CD14-positive monocyte (primary cell): ENCODE data around the gene RSPH1. TPM values are rescaled to one million over a fixed set of nuclear protein-coding genes. Genes with fewer than 3 reads are reported as not detected.

ENCODE experiments used
- DNase-seq, 3 donors: peaks; one replicate each; pipeline ENCODE4 v3.0.0-alpha.2; 2011 to 2022
- H2AFZ ChIP-seq: 2 replicates; pipeline ENCODE4 v1.6.0; 2012; ENCODE audit warnings: mild to moderate bottlenecking, low read depth, low read length, inconsistent platforms; ENCODE audit not compliant: insufficient read depth, poor library complexity, severe bottlenecking
- H3K27ac ChIP-seq, 2 donors: 1 replicate in 1 of 2; 2 replicates in 1 of 2; pipeline ENCODE4 v1.5.1; 2012 to 2013; ENCODE audit warnings: low read length in 2 of 2, control low read depth in 1 of 2, inconsistent platforms in 1 of 2, low read depth in 1 of 2, mild to moderate bottlenecking in 1 of 2
- H3K27me3 ChIP-seq, 2 donors: one replicate each; pipeline versions ENCODE4 v1.6.0 to v1.6.1; 2011 to 2013; ENCODE audit warnings: low read length in 2 of 2; ENCODE audit not compliant: control insufficient read depth in 2 of 2, insufficient read depth in 2 of 2
- H3K36me3 ChIP-seq, 2 donors: replicated peaks in 1 of 2; 1 replicate in 1 of 2; 2 replicates in 1 of 2; pipeline versions ENCODE4 v1.5.1 to v1.6.1; 2012 to 2013; ENCODE audit warnings: low read length in 2 of 2, control low read depth in 1 of 2, inconsistent platforms in 1 of 2, mild to moderate bottlenecking in 1 of 2; ENCODE audit not compliant: insufficient read depth in 2 of 2, control insufficient read depth in 1 of 2
- H3K4me1 ChIP-seq, 2 donors: 1 replicate in 1 of 2; 2 replicates in 1 of 2; pipeline versions ENCODE4 v1.5.1 to v1.6.1; 2012 to 2013; ENCODE audit warnings: low read length in 2 of 2, control low read depth in 1 of 2, inconsistent platforms in 1 of 2, mild to moderate bottlenecking in 1 of 2, moderate library complexity in 1 of 2; ENCODE audit not compliant: insufficient read depth in 2 of 2, control insufficient read depth in 1 of 2
- H3K4me2 ChIP-seq: replicated peaks from 2 replicates; pipeline ENCODE3; 2012; ENCODE audit warnings: low read length, moderate library complexity, mild to moderate bottlenecking; ENCODE audit not compliant: poor library complexity, severe bottlenecking; ENCODE audit errors: extremely low read depth
- H3K4me3 ChIP-seq, 3 experiments: fragments of 200-600 bp in 1 of 3; sonication (generic) in 1 of 3; replicated peaks in 1 of 3; 1 replicate in 2 of 3; 2 replicates in 1 of 3; pipeline ENCODE4 v1.5.1; 2011 to 2013; ENCODE audit warnings: low read length in 3 of 3, mild to moderate bottlenecking in 3 of 3, control low read depth in 2 of 3, low read depth in 2 of 3, inconsistent platforms in 1 of 3, moderate library complexity in 1 of 3
- H3K79me2 ChIP-seq: 2 replicates; pipeline ENCODE4 v1.6.0; 2012; ENCODE audit warnings: mild to moderate bottlenecking, control low read depth, inconsistent platforms, low read length, moderate library complexity; ENCODE audit not compliant: insufficient read depth
- H3K9ac ChIP-seq: 2 replicates; pipeline ENCODE4 v1.6.0; 2017; ENCODE audit warnings: low read length, mild to moderate bottlenecking; ENCODE audit not compliant: insufficient read depth, poor library complexity, severe bottlenecking
- H3K9me3 ChIP-seq, 2 donors: replicated peaks in 1 of 2; 1 replicate in 1 of 2; 2 replicates in 1 of 2; pipeline versions ENCODE4 v1.5.1 to v1.6.1; 2012 to 2013; ENCODE audit warnings: low read length in 2 of 2, control low read depth in 1 of 2; ENCODE audit not compliant: control insufficient read depth in 1 of 2, insufficient read depth in 1 of 2
- H4K20me1 ChIP-seq: 2 replicates; pipeline ENCODE4 v1.6.0; 2012; ENCODE audit warnings: mild to moderate bottlenecking, low read length, control low read depth, moderate library complexity; ENCODE audit not compliant: insufficient read depth
- H3K27ac Mint-ChIP-seq, 7 donors: one replicate each; pipeline ENCODE4 v1.8.0; 2020; ENCODE audit warnings: mild to moderate bottlenecking in 7 of 7, mixed read lengths in 7 of 7, moderate library complexity in 6 of 7, inconsistent platforms in 2 of 7
- H3K27me3 Mint-ChIP-seq, 3 donors: one replicate each; pipeline ENCODE4 v1.8.0; 2021 to 2022; ENCODE audit warnings: low read depth in 3 of 3, mild to moderate bottlenecking in 3 of 3, mixed read lengths in 3 of 3, moderate library complexity in 3 of 3, inconsistent platforms in 1 of 3
- H3K36me3 Mint-ChIP-seq, 2 donors: one replicate each; pipeline ENCODE4 v1.8.0; 2020; ENCODE audit warnings: mixed read lengths in 2 of 2, inconsistent platforms in 1 of 2, mild to moderate bottlenecking in 1 of 2
- H3K4me1 Mint-ChIP-seq: one replicate; pipeline ENCODE4 v1.8.0; 2020; ENCODE audit warnings: mild to moderate bottlenecking, mixed read lengths
- H3K4me3 Mint-ChIP-seq, 2 donors: one replicate each; pipeline ENCODE4 v1.8.0; 2020; ENCODE audit warnings: mild to moderate bottlenecking in 2 of 2, mixed read lengths in 2 of 2, moderate library complexity in 1 of 2
- H3K9me3 Mint-ChIP-seq, 7 donors: one replicate each; pipeline ENCODE4 v1.8.0; 2020 to 2022; ENCODE audit warnings: mixed read lengths in 7 of 7, mild to moderate bottlenecking in 6 of 7, moderate library complexity in 6 of 7, inconsistent platforms in 2 of 7
- CTCF ChIP-seq: fragments of 200-600 bp; IDR thresholded peaks from one replicate; pipeline ENCODE4 v1.8.0; 2022; ENCODE audit warnings: antibody characterized with exemption, mild to moderate bottlenecking
- WGBS: methylation state at CpG from one replicate; pipeline ENCODE4 v1.1.5; 2013; ENCODE audit warnings: missing lambda C conversion rate; ENCODE audit not compliant: insufficient coverage; 5-methylcytosine and 5-hydroxymethylcytosine counted together
- intact Hi-C, 2 donors: fragments of 100-400 bp; cut with micrococcal nuclease; formaldehyde crosslinking; loops; one replicate each; pipeline versions ENCODE4 v1.15.0 to v1.15.1; 2023
- polyA plus RNA-seq, 3 donors: library from polyadenylated mRNA; depleted of rRNA in 1 of 3; unstranded in 2 of 3; stranded (reverse) in 1 of 3; fragments of 300-500 nt in 2 of 3; fragments of >200 nt in 1 of 3; fragmentation: Illumina TruSeq in 2 of 3; gene quantifications; 1 replicate in 2 of 3; 2 replicates in 1 of 3; pipeline ENCODE4 v1.2.3, GENCODE V29; 2012 to 2021

Gene RSPH1
- polyA plus RNA-seq, 3 donors = 0.03 TPM; not detected in 2

GRCh38 chr21:42447182-42447581 is 48.8 kb downstream of the RSPH1 start:
- Mint-ChIP-seq H3K4me3 (no peak overlapping the region), H3K27me3 (peaks cover 0 to 6% (median 5%) of the 10 kb centered on the region in 3 donors), H3K4me1 (peaks cover 7% of the 10 kb centered on the region), H3K36me3 (no peaks in the 10 kb centered on the region), H3K27ac (no peak overlapping the region), H3K9me3 (peaks cover 0 to 6% (median 0%) of the 10 kb centered on the region in 7 donors)
- Histone ChIP-seq H3K4me3 (no peak overlapping the region), H3K9ac (no peak overlapping the region), H4K20me1 (no peaks in the 10 kb centered on the region), H3K79me2 (no peaks in the 10 kb centered on the region), H3K36me3 (no peaks in the 10 kb centered on the region), H3K27me3 (no peaks in the 10 kb centered on the region), H3K27ac (no peak overlapping the region), H3K9me3 (no peaks in the 10 kb centered on the region), H3K4me2 (no peak overlapping the region), H3K4me1 (peaks cover 6 to 8% of the 10 kb centered on the region in 2 donors), H2AFZ (no peak overlapping the region)
- 91% methylated on average over 12 of the region's 14 CpGs for WGBS
- no peak for TF ChIP-seq CTCF
- no peak for DNase-seq
- intact Hi-C loops = loop anchor here (5.0 to 10.0 kb wide), 5 partner anchors 65 to 302 kb away; no protein-coding TSS in a partner anchor

GRCh38 chr21:42446531-42446930 is 49.5 kb downstream of the RSPH1 start:
- Histone ChIP-seq H3K79me2 (no peaks in the 10 kb centered on the region), H3K27me3 (no peaks in the 10 kb centered on the region), H3K4me1 (peaks cover 6 to 8% of the 10 kb centered on the region in 2 donors), H3K9ac (no peak overlapping the region), H3K4me3 (no peak overlapping the region), H4K20me1 (no peaks in the 10 kb centered on the region), H3K4me2 (no peak overlapping the region), H2AFZ (no peak overlapping the region), H3K27ac (no peak overlapping the region), H3K9me3 (no peaks in the 10 kb centered on the region), H3K36me3 (no peaks in the 10 kb centered on the region)
- Mint-ChIP-seq H3K27me3 (peaks cover 0 to 6% (median 5%) of the 10 kb centered on the region in 3 donors), H3K27ac (no peak overlapping the region), H3K9me3 (peaks cover 0 to 6% (median 0%) of the 10 kb centered on the region in 7 donors), H3K4me1 (peaks cover 7% of the 10 kb centered on the region), H3K4me3 (no peak overlapping the region), H3K36me3 (no peaks in the 10 kb centered on the region)
- no peak for DNase-seq
- TF ChIP-seq CTCF = no peak
- intact Hi-C loops = loop anchor here (5.0 to 10.0 kb wide), 5 partner anchors 64 to 302 kb away; no protein-coding TSS in a partner anchor
- WGBS = 98% methylated on average over 4 of the region's 4 CpGs
